ENCODE results near the gene CDADC1. TPM values are rescaled to one million over a fixed set of nuclear protein-coding genes. Genes with fewer than 3 reads are reported as not detected.

Gene CDADC1
- total RNA-seq, 2 experiments from 2014 or later, result 9.3 to 10.9 TPM

DNA sequence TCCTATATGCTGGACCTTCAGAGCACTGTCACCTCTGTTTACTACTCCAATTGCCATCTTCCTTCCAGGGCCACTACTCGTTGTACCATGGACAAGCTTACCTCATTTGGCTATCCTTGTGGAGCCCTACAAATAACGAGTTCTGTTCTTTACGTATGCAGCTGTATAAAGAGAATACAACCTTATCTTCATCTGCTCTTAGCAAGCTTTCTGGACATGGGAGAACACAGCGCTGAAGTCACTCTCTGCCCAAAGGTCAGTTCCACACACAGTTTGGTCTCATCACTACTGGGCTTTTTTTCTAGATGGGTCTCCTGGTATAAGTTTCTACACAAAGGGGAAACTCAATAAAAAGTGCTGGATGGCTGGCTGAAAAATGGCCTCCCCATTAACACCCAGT, 88.9 kb downstream of the CDADC1 start:
- Mint-ChIP-seq H3K4me1 (no peaks in the 10 kb centered on the region), H3K4me3 (no peak overlapping the region), H3K9me3 (no peaks in the 10 kb centered on the region), H3K27ac (no peak overlapping the region), H3K27me3 (no peaks in the 10 kb centered on the region), H3K36me3 (no peaks in the 10 kb centered on the region)
- no peak for DNase-seq

DNA sequence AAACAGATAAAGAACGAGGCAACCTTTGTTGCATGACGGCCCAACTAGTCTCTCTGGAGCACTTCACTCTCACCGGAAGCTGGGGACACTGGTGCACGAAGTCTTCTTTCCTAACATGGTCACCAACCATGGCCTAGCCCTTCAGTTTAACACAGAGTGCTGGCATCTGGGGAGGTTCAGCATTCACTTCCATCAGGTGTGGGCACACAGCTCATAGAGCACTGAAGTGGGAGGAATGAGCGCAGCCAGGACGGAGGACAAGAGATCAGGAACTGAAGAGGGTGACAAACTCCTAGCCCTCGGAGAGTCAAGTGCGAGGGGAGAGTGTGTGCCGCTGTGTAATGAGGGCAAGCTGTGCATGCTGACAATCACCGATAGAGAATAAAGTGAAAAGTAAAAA, 92.4 kb downstream of the CDADC1 start:
- DNase-seq, result no peak
- Mint-ChIP-seq H3K27ac (no peak overlapping the region), H3K27me3 (no peaks in the 10 kb centered on the region), H3K4me1 (peaks cover 4% of the 10 kb centered on the region), H3K4me3 (no peak overlapping the region), H3K36me3 (no peaks in the 10 kb centered on the region), H3K9me3 (no peaks in the 10 kb centered on the region)

DNA sequence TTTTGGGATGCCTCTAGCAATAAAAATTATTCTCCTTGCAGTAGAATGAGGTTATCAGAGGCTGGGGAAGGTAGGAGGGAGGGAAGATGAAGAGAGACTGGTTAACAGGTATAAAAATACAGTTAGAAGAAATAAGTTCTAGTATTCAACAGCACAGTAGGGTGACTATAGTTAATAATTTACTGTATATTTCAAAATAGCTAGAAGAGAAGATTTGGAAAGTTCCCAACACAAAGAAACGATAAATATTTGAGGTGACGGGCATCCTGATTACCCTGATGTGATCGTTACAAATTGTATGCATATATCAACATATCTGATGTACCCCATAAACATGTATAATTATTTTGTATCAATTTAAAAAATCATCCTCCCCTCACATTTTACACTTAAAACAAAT, 93.8 kb downstream of the CDADC1 start:
- peaks cover 4% of the 10 kb centered on the region for H3K4me1 Mint-ChIP-seq
- H3K36me3 Mint-ChIP-seq, result no peaks in the 10 kb centered on the region
- no peak overlapping the region for H3K4me3 Mint-ChIP-seq
- H3K27ac Mint-ChIP-seq, result no peak overlapping the region
- no peak for DNase-seq
- H3K9me3 Mint-ChIP-seq, result no peaks in the 10 kb centered on the region
- H3K27me3 Mint-ChIP-seq, result no peaks in the 10 kb centered on the region

DNA sequence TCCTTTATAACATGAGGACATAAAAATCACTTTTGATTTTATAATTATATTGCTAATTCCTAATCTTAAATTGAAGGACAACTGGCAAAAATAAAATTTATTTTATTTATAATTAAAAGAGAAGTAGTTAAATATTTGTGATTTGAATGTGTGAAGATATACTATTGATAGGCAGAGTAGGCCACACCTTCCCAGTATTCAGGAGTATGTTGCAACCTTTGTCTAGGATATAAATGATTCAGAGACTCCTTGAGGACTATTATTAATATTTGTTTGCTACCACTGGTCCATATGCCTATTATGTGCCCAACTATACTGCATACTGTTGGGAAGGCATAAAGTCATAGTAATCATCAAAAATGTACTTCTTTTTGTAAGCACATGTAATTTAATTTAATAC, 94.2 kb downstream of the CDADC1 start:
- Mint-ChIP-seq H3K27ac (no peak overlapping the region), H3K27me3 (no peaks in the 10 kb centered on the region), H3K9me3 (no peaks in the 10 kb centered on the region), H3K36me3 (no peaks in the 10 kb centered on the region), H3K4me3 (no peak overlapping the region), H3K4me1 (peaks cover 4% of the 10 kb centered on the region)
- no peak for DNase-seq

DNA sequence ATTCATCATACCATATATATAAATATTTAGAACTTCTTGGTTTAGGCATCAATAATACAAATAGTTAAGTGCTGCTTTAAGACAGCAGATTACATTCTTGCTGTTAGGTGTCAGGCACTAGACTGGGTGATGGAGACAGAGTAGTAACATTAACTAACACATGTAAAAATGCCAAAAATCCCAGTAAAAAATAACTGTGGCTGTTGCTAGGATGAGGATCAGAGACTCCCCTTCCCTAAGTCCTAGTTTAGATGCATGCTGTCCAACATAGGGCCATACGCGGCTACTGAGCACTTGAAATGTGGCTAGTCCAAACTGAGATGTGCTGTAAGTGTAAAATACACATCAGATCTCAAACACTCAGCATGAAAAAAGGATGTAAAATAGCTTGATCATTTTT, 94.7 kb downstream of the CDADC1 start:
- no peak for DNase-seq
- Mint-ChIP-seq H3K27me3 (no peaks in the 10 kb centered on the region), H3K9me3 (no peaks in the 10 kb centered on the region), H3K4me1 (peaks cover 4% of the 10 kb centered on the region), H3K4me3 (no peak overlapping the region), H3K36me3 (no peaks in the 10 kb centered on the region), H3K27ac (no peak overlapping the region)

Other genes with a start within 250 kb of the CDADC1 start
- gene MLNR, start 27.6 kb upstream of the CDADC1 start, total RNA-seq, result not detected
- gene CAB39L, start 196.1 kb downstream of the CDADC1 start, total RNA-seq, result 1 to 10 TPM; 3.1 to 3.2 TPM
- 10 to 100 TPM; 11.1 to 11.3 TPM for gene SETDB2, start 196.3 kb downstream of the CDADC1 start, total RNA-seq
- gene PHF11, start 248.0 kb downstream of the CDADC1 start, total RNA-seq, result 10 to 100 TPM; 53.6 to 61.5 TPM